NB4 (cell line): ENCODE data around the gene GRIN2A.

Experiments used
- CTCF ChIP-seq: IDR thresholded peaks from one replicate; pipeline ENCODE4 v1.5.1; 2012; ENCODE audit warnings: low read depth, low read length
- MAX ChIP-seq: IDR thresholded peaks from 2 replicates; pipeline ENCODE4 v1.6.1; 2011; ENCODE audit warnings: low read depth, low read length
- MYC ChIP-seq: IDR thresholded peaks from 2 replicates; pipeline ENCODE4 v1.6.1; 2011; ENCODE audit warnings: low read depth, low read length
- POLR2A ChIP-seq: IDR thresholded peaks from 2 replicates; pipeline ENCODE4 v1.6.1; 2011; ENCODE audit warnings: mild to moderate bottlenecking; ENCODE audit not compliant: insufficient read length; ENCODE audit errors: extremely low read depth

GRCh38 chr16:10145542-10146035 lies 36.6 kb downstream of the GRIN2A start:
- no peak for TF ChIP-seq CTCF
- TF ChIP-seq POLR2A: no peak
- no peak for TF ChIP-seq MAX
- TF ChIP-seq MYC: no peak
